ENCODE data around the gene CAPN5. TPM values are rescaled to one million over a fixed set of nuclear protein-coding genes. Genes with fewer than 3 reads are reported as not detected.

Gene CAPN5
- polyA plus RNA-seq, 3 donors: 0.28 to 0.83 (median 0.62) TPM

- Histone ChIP-seq H3K4me1 (ENCODE audit: control insufficient read depth in 1 of 2, insufficient read depth in 2 of 2, low read length in 2 of 2) (peaks cover 7 to 8% of the 10 kb centered on the region in 2 donors), H3K27me3 (ENCODE audit: control insufficient read depth in 2 of 2, insufficient read depth in 2 of 2, low read length in 2 of 2) (peaks cover 0 to 6% of the 10 kb centered on the region in 2 donors), H2AFZ (ENCODE audit: insufficient read depth, low read depth, low read length, poor library complexity, severe bottlenecking) (no peak overlapping the region), H3K27ac (ENCODE audit: low read depth in 1 of 2, low read length in 2 of 2) (no peak overlapping the region), H4K20me1 (ENCODE audit: insufficient read depth, low read length) (no peaks in the 10 kb centered on the region), H3K9ac (ENCODE audit: insufficient read depth, low read length, poor library complexity, severe bottlenecking) (no peak overlapping the region), H3K4me3 (replicated peaks in 1 of 3; ENCODE audit: low read depth in 2 of 3, low read length in 3 of 3) (no peak overlapping the region), H3K4me2 (replicated peaks; ENCODE audit: extremely low read depth, low read length, poor library complexity, severe bottlenecking) (no peak overlapping the region), H3K9me3 (replicated peaks in 1 of 2; ENCODE audit: control insufficient read depth in 1 of 2, insufficient read depth in 1 of 2, low read length in 2 of 2) (no peaks in the 10 kb centered on the region), H3K36me3 (replicated peaks in 1 of 2; ENCODE audit: control insufficient read depth in 1 of 2, insufficient read depth in 2 of 2, low read length in 2 of 2) (no peaks in the 10 kb centered on the region), H3K79me2 (ENCODE audit: insufficient read depth, low read length) (no peaks in the 10 kb centered on the region)
- H3K27ac Mint-ChIP-seq: no peak overlapping the region
- TF ChIP-seq, protein P1, sequence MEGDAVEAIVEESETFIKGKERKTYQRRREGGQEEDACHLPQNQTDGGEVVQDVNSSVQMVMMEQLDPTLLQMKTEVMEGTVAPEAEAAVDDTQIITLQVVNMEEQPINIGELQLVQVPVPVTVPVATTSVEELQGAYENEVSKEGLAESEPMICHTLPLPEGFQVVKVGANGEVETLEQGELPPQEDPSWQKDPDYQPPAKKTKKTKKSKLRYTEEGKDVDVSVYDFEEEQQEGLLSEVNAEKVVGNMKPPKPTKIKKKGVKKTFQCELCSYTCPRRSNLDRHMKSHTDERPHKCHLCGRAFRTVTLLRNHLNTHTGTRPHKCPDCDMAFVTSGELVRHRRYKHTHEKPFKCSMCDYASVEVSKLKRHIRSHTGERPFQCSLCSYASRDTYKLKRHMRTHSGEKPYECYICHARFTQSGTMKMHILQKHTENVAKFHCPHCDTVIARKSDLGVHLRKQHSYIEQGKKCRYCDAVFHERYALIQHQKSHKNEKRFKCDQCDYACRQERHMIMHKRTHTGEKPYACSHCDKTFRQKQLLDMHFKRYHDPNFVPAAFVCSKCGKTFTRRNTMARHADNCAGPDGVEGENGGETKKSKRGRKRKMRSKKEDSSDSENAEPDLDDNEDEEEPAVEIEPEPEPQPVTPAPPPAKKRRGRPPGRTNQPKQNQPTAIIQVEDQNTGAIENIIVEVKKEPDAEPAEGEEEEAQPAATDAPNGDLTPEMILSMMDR (IDR thresholded peaks at IDR 0.05): no peak
- DNase-seq: no peak
- H3K9me3 Mint-ChIP-seq: peaks cover 0 to 3% (median 0%) of the 10 kb centered on the region in 7 donors
- H3K4me3 Mint-ChIP-seq: no peak overlapping the region
- peaks cover 1 to 4% (median 3%) of the 10 kb centered on the region in 3 donors for H3K27me3 Mint-ChIP-seq (ENCODE audit: low read depth in 3 of 3)
- no peaks in the 10 kb centered on the region for H3K36me3 Mint-ChIP-seq
- intact Hi-C loops (cut with micrococcal nuclease): no loop called here
- H3K4me1 Mint-ChIP-seq: peaks cover 15% of the 10 kb centered on the region
- WGBS (ENCODE audit: insufficient coverage): no CpG with 5 or more reads among the region's 3 CpGs
These were observed 35.2 kb upstream of the CAPN5 start for GRCh38 chr11:77031599-77031998.

GRCh38 chr11:77035039-77035438 lies 31.7 kb upstream of the CAPN5 start:
- Mint-ChIP-seq H3K4me3 (no peak overlapping the region), H3K4me1 (peaks cover 31% of the 10 kb centered on the region), H3K36me3 (peaks cover 0 to 2% of the 10 kb centered on the region in 2 donors), H3K27me3 (ENCODE audit: low read depth in 3 of 3) (peaks cover 17 to 31% (median 28%) of the 10 kb centered on the region in 3 donors), H3K27ac (no peak overlapping the region), H3K9me3 (peaks cover 0 to 4% (median 0%) of the 10 kb centered on the region in 7 donors)
- H3K27me3 ChIP-seq (ENCODE audit: control insufficient read depth in 2 of 2, insufficient read depth in 2 of 2, low read length in 2 of 2): peaks cover 11 to 15% of the 10 kb centered on the region in 2 donors
- no peaks in the 10 kb centered on the region for H3K79me2 ChIP-seq (ENCODE audit: insufficient read depth, low read length)
- intact Hi-C loops (cut with micrococcal nuclease): no loop called here
- TF ChIP-seq, protein P1 (IDR thresholded peaks at IDR 0.05): no peak
- H3K4me3 ChIP-seq (replicated peaks in 1 of 3; ENCODE audit: low read depth in 2 of 3, low read length in 3 of 3): no peak overlapping the region
- WGBS (ENCODE audit: insufficient coverage): 88% methylated on average over 2 of the region's 2 CpGs
- H3K9me3 ChIP-seq (replicated peaks in 1 of 2; ENCODE audit: control insufficient read depth in 1 of 2, insufficient read depth in 1 of 2, low read length in 2 of 2): no peaks in the 10 kb centered on the region
- no peaks in the 10 kb centered on the region for H3K36me3 ChIP-seq (replicated peaks in 1 of 2; ENCODE audit: control insufficient read depth in 1 of 2, insufficient read depth in 2 of 2, low read length in 2 of 2)
- no peak overlapping the region for H3K27ac ChIP-seq (ENCODE audit: low read depth in 1 of 2, low read length in 2 of 2)
- no peak overlapping the region for H3K9ac ChIP-seq (ENCODE audit: insufficient read depth, low read length, poor library complexity, severe bottlenecking)
- H2AFZ ChIP-seq (ENCODE audit: insufficient read depth, low read depth, low read length, poor library complexity, severe bottlenecking): no peak overlapping the region
- H4K20me1 ChIP-seq (ENCODE audit: insufficient read depth, low read length): no peaks in the 10 kb centered on the region
- DNase-seq: peak in 1 of 3 donors; percentile 12
- H3K4me2 ChIP-seq (replicated peaks; ENCODE audit: extremely low read depth, low read length, poor library complexity, severe bottlenecking): no peak overlapping the region
- peaks cover 15 to 26% of the 10 kb centered on the region in 2 donors for H3K4me1 ChIP-seq (ENCODE audit: control insufficient read depth in 1 of 2, insufficient read depth in 2 of 2, low read length in 2 of 2)
